ENCODE results near the gene MOGAT3.
A peak's percentile ranks its signal among the peaks of the same experiment; 100 is the strongest.
"Not testable (repeated sequence)": the region's sequence is repeated elsewhere in the genome, so short reads cannot be mapped to it uniquely, and the experiment has no call there.

MOGAT3 gene

DNA sequence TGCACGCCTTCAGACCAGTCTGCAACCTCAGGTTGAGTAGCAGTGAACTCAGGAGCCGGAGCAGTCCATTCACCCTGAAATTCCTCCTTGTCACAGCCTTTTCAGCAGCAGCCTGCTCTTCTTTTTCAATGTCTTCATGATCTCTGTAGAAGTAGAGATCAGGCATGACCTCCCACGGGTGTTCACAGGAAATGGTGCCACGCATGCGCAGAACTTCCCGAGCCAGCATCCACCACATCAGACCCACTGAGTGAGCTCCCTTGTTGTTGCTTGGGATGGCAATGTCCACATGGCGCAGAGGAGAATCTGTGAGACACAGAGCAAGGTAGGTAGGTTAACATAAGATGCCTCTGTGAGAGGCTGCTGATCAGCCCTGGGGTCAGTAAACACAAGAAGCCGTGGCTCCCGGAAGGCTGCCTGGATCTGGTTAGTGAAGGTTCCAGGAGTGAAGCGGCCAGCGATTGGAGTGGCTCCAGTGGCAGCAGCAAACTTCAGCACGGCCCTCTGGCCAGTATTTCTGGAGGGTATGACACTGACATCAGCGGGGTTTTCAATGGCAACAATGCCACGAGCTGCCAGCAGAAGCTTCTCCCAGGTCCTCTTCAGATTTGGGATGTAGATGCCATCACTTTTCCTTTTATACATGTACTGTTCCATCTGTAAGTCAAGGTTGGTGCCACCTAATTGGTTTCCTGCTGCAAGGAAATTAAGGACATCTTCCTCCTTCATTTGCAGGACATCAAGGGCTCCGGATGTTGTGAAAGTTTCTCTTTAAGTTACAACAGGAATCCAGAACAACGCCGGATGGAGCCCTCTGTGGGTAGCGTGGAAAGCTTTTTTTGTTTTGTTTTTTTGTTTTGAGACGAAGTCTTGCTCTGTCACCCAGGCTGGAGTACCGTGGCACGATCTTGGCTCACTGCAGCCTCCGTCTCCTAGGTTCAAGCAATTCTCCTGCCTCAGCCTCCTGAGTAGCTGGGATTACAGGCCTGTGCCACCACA lies 3.2 kb upstream of the MOGAT3 start:
- DNase-seq = not testable (repeated sequence)

DNA sequence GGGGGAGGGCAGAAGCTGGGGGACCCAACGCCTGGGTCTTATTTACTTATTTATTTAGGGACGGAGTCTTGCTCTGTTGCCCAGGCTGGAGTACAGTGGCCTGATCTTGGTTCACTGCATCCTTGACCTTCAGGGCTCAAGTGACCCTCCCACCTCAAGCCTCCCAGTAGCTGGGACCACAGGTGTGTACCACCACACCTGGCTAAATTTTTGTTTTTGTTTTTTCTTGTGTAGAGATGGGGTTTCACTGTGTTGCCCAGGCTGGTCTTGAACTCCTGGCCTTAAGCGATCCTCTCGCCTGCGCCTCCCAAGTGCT lies 1.7 kb upstream of the MOGAT3 start:
- no peak for DNase-seq

DNA sequence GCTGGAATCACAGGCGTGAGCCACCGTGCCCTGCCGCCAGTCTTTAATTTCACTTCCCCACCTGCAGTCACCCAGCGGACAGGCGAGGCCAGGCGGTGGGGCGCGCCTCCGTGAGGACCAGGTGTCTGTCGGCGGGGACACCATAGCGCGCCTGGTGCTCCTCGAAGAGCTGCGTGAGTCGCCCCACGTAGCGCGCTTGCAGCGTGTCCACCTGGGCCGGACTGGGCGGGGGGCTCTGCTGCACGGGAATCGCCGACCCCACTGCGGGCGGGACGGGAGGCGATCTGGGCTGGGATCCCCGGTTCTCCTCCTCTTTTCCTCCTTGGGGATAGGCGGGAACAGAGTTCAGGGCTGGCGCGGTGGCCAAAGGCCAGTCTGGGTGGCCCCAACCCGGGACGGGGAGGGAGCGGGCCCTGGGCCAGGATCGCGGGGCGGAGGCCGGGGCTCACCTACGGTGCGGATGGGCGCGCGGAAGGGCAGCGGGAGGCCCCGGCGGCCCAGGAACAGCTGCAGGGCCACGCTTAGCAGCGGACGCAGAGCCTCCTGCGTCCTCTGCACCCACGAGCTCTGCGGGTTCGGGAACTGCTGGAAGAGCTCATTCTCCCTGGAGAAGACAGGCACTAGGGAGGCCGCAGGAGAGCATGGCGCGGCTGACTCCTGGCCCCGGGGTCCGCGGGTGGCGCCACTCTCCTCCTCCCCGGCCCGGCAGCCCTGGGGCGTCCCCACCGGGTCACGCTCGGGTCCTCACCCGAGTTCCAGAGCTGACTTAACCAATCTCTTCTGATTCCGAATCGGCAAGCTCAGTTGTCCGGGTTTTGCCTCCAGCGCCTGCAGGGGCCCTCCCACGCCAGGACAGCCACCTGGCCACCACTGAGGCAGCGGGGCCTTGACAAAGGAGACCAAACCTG lies 1.1 kb upstream of the MOGAT3 start:
- DNase-seq = no peak

DNA sequence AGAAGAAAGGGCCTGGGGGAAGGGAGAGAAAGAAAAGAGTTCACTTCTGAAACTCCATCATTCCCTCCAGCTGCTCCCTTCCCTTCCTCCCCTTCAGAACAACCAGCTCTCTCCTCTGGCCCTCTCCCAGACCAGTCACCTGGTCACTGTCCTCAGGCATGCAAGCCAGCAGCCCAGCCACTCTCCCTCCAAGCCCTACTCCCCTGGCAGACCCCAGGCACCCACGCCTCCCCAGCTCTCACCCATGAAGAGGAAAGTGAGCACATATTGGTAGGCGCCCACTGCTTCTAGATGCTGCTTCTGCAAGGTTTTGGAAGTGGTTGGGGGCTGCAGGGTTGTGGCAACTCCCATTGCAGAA lies 353 bp downstream of the MOGAT3 start:
- DNase-seq = no peak

DNA sequence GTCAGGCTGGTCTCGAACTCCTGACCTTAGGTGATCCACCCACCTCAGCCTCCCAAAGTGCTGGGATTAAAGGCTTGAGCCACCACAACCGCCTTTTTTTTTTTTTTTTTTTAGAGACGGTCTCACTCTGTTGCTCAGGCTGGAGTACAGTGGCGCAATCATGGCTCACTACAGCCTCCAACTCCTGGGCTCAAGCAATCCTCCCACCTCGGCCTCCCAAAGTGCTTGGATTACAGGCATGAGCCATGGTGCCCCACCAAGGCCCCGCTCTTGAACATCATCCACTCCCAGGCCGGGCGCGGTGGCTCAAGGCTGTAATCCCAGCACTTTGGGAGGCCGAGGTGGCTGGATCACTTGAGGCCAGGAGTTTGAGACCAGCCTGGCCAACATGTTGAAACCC lies 1.3 kb downstream of the MOGAT3 start:
- not testable (repeated sequence) for DNase-seq

DNA sequence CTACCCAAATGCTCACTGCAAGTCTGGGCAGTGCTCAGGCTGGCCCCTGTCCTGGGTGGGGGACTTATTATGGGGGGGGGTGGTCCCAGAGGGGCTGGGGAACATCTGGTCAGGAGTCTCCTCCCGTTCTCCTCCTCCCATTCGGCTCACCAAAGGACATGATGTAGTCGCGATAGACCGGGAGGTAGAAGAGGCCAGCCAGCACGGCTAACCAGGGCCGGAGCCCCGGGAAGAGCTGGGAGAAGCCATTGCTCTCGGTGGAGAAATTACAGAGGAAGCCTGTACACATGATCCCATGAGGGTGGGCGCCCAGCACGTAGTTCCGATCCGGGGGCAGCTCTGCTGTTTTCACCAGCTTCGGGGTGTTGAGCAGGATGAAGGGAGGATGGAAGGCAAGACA lies 2.4 kb downstream of the MOGAT3 start:
- no peak for DNase-seq

DNA sequence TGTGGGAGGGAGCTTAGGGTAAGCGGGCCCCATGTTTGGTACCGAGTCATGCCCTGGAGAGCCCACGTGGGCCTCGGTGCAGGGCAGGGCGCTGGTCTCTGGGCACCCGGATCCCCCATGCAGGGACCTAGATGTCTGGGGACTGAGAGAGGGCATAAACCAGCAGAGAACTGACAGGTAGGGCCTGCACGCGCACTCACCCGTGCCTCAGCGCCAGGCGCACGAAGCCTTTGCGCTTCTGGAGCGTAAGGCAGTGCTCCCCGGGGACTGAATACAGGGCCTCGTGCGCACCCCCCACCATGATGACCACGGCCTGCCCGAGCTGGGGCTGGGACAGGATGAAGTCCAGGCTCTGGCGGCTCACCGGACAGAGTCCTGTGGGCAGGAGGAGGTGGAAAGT lies 2.8 kb downstream of the MOGAT3 start:
- DNase-seq = no peak

DNA sequence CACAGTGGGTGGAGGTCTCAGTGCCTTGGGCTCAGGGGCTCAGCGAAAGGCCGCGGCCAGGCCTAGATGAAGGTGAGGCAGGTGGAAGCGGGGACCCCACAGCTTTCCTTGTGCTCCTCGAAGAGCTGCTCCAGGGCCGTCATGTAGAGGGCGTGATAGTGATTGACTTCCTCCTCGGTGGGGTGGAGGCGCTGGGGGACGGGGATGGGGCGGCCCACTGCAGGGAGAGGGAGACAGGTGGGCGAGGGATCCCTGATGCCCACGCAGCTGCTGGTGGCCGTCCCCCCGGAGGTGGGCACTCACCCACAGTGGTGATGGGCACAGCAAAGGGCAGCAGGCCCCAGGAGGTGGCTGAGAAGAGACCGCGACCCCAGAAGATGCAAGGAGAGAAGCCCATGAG lies 5.0 kb downstream of the MOGAT3 start:
- no peak for DNase-seq

DNA sequence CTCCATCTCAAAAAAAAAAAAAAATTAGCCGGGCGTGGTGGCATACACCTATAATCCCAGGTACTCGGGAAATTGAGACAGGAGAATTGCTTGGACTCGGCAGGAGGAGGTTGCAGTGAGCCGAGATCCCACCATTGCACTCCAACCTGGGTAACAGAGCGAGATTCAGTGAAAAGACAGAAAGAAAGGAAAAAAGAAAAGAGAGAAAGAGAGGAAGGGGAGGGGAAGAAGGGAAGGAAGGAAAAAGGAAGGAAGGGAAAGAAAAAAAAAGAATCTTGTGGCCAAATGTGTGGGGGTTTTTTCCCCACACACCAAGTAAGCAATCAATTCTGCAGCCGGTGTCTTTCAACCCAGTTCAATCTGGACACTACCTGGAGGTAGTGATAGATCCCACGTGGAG lies 11.7 kb downstream of the MOGAT3 start:
- DNase-seq = no peak

DNA sequence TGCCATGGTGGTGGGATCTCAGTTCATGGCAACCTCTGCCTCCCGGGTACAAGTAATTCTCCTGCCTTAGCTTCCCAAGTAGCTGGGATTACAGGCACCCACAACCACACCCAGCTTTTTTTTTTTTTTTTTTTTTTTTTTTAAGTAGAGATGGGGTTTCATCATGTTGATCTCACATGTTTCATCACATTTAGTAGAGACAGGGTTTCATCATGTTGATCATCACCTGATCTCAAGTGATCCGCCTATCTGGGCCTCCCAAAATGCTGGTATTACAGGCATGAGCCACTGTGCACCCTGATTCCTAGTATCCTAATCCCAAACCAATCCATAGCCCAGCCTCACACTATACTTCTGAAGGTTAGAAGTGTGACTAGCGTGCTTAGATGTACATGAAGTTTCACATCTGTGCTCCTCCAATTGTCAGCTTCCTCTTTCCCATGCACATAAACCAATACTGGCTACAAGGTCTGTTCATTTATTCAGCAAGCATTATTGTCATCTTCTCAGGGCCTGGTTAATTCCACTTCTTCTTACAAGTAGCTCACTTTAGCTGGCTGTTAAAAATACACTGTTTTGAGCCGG lies 13.9 kb downstream of the MOGAT3 start:
- DNase-seq = no peak

DNA sequence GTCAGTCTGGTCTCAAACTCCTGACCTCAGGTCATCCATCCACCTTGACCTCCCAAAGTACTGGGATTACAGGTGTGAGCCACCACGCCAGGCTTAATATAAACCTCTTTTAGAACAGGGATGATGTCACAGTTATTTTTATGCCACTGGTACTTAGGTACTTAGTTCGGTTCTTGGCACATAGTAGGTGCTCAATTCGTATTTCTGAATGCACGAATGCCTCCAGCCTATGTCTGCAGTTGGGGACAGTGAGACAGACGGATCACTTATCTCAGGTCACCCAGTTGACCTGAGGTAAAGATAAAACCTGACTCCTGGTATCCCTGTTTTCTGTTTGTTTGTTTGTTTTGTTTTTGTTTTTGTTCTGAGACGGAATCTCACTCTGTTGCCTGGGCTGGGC lies 14.6 kb downstream of the MOGAT3 start:
- DNase-seq = no peak

DNA sequence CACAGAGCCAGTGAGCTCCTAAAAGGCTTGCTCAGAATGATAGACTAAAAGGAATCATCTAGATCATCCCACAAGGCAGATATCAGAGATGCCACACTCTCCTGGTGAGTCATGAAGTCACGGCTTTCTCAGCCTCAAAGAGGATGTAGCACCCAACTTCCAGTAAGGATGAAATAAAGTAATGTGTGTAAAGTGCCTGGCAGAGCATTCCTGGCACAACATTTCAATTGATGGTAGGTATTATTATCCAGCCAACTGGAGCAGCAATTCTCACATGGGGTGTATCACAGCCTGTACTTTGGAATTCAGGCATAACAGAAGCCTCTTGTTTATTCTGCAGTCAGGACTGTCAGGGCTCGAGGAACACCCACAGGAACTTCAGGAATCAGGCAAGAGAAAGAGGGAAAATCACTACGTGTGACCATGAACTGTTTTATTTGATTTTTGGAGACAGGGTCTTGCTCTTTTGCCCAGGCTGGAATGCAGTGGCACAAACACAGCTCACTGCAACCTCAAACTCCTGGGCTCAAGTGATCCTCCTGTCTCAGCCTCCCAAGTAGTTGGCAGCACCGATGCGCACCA lies 15.5 kb downstream of the MOGAT3 start:
- no peak for DNase-seq

DNA sequence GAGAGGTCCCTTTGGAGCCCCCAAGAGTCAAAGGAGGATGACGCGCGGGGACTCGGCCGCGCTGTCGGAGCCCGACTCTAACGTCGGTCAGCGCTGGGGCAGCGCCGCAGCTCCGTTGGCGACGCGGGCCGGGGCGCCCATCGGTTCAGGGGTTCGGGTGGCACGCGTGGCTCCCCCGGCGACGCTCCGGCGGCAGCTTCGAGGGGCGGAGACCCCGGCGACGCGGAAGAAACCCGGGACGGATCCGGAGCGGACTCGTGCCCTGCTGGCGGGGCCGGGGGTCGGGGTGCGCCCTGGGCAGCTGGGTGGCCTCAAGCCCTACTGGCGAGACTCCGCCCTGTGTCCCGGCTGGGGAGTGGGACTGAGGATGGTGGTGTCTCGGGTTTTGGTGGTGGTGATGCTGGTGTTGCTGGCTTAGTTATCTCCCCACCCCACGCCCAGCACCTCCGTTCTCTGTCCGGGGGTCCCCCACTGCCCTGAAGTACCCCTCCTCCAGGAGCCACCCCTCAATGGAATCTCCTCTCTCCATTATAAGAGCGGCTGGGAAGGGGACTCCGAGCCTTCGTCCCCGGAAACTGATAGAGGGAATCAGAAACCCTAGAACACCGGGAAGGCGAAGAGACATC lies 20.6 kb downstream of the MOGAT3 start, which contains the start of gene NAT16:
Gene NAT16 (minus strand): TSS at position 164 of the 626 bp plus-strand sequence. CDS start 5,486 bp downstream, outside the sequence.
- DNase-seq = no peak

DNA sequence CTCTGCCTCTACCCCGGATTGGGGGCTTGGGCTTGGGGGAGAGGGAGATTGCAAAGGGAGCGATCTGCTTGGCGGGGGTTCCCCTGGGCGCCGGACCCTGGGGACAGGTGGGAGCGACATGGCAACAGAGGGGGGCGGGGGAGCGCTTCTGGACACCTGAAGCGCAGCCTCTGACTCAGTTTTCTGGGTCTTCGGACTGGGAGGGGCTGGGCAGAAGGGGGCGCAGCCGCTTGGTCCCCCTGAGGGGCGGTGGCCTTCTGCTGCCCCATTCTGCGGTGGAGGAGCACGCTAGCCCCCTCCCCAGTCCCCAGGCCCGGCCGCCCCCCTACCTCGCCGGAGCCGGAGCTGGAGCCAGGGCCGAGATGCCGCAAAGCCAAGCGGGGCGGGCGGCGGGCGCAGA lies 21.1 kb downstream of the MOGAT3 start:
- no peak for DNase-seq

DNA sequence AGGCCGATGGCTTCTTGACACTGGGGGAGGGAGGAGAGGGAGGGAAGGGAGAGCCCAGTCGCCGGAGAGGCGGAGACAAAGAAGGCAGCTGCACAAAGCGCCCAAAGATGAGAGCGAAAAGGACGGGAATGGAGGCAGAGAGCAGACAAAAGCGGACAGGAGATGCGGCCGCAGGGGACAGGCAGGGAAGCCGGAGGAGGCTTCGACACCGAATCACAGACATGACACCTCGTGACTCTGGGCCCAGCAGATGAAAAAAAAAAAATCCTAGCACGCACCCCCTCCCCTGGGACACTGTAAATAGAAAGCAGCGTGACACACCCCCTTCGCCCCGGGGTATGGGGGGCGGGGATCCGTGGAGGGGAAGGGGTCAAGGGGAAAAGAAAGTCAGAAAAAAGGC lies 21.7 kb downstream of the MOGAT3 start:
- DNase-seq = no peak

DNA sequence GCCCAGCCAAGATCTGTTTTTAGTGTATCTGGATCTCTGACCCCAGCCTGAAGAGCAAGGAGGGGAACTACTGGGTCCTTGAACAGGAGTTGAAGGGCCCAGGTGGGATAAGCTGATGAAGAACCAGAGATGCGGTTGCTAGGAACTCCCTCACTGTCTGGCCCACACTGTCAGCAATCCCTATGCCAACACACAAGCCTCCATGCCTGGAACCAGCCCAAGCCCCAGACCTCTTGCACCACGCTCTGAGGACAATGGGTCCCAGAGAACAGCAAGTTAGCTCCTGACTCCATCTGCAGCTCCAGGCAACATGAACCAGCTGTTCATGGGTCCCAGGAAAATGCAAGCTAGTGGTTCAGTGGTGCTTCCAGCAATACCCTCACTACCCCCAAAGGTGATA lies 23.2 kb downstream of the MOGAT3 start:
- no peak for DNase-seq

DNA sequence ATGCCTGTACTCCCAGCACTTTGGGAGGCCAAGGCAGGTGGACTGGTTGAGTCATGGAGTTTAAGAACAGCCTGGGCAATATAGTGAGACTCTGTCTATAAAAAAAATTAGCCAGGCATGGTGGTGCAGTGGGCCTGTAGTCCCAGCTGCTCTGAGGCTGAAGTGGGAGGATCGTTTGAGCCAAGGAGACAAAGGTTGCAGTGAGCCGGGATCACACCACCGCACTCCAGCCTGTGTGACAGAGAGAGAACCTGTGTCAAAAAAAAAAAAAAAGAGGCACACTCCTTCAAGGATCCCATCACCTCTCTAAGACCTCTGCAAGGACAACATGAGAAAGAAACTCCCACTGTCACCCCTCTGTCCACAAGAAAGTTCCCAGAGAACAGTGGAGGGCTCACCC lies 25.2 kb downstream of the MOGAT3 start:
- no peak for DNase-seq

DNA sequence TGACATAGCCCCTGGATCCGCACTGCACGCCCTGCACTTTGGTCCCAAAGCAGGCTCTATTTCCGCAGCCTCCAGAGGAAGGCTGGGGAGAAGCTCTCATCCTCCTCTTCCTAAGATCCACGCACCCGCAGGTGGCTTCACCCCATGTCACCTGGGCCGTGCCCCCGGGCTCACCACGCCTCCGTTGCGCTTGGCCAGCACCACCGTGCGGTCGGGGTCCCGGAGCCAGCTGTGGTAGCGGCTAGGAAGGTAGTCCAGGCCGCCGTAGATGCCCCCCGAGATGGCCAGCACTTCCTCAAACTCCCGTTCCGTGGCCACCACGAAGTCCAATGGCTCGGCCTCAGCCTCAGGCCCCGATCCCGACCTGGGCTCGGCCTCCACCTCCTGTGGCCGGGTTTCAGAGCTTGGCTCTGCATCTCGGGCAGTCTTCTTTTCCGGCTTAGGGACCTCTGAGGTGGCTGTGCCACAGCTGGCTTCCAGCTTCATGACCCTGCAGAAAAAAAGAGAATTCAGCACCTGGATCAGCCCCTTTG lies 26.4 kb downstream of the MOGAT3 start:
- no peak for DNase-seq

DNA sequence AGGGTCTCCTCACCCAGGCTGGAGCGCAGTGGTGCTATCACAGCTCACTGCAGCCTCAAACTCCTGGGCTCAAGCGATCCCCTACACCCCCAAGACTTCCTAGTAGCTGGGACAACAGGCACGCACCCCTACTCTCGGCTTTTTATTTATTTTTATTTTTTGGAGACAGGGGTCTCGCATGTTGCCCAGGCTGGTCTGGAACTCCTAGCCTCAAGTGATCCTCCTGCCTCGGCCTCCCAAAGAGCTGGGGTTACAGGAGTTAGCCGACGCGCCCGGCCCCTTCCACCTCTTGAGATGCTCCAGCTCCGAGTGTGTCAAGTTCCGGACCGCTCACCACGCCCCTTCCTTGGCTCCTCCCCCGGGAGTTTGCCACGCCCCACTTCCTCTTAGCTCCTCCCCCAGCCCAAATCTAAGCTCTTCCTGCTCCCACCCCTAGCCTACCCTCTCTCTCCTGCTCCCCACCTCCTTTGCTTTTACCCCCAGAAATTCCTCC lies 27.0 kb downstream of the MOGAT3 start:
- DNase-seq = peak; percentile 45

DNA sequence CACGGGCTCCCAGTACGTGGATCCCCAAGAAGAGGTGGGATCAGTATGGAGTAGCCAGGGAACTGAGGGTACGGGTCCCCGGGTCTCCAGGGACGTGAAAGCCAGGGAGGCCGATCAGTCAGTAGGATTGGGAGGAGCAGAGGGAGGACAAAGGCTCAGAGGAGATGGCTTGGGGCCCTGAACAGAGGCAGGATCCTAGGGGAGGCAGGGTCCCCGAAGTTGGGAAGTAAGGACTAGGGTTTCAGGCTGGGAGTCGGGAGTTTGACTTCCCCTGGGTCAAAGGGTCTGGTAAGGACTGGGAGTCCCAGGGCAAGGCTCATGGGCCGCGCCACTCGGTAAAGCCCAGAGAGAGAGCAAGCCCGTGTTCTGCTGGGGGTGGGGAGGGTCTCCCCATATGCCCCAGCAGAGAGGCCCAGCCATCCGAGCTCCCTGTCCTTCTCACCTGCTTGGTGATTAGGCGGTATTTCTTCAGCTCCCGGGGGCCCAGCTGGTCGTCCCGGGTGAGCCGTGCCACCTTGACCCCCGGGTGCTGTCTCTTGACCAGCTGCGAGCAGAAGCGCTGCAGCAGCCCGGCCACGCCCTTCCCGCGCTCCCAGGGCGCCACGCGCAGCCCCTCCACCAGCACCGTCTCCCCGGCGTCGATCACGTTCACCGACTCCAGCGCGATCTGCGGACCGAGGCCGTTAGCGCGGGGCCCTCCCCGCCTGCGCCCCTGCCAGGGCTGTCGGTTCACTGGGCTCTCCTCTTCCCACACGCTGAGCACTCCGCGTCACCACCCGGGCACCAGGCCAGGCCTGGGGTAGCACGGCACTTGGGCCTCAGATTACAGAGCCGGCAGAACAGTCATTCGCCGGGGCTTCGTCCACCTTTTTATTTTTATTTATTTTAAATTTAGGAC lies 27.7 kb downstream of the MOGAT3 start:
- DNase-seq = no peak
